ENCODE results near the gene PDE6B. TPM values are rescaled to one million over a fixed set of nuclear protein-coding genes. Genes with fewer than 3 reads are reported as not detected.

Gene PDE6B
- total and polyA plus RNA-seq, 9 donors: 1.4 to 7.5 (median 4.6) TPM

- H3K27ac ChIP-seq: no peak overlapping the region
- H3K36me3 ChIP-seq: no peaks in the 10 kb centered on the region
- 83 to 88% (median 85%) methylated on average over 17 of the region's 17 CpGs for WGBS, 3 donors
- no peak for DNase-seq
- intact Hi-C loops (cut with DNase I): no loop called here
- H3K27me3 ChIP-seq: no peaks in the 10 kb centered on the region
- no peaks in the 10 kb centered on the region for H3K9me3 ChIP-seq
- H3K4me1 ChIP-seq (ENCODE audit: insufficient read depth): no peaks in the 10 kb centered on the region
- TF ChIP-seq EP300 (IDR thresholded peaks at IDR 0.05): no peak
- no peak for TF ChIP-seq POLR2A (IDR thresholded peaks at IDR 0.05)
- TF ChIP-seq, protein P1, sequence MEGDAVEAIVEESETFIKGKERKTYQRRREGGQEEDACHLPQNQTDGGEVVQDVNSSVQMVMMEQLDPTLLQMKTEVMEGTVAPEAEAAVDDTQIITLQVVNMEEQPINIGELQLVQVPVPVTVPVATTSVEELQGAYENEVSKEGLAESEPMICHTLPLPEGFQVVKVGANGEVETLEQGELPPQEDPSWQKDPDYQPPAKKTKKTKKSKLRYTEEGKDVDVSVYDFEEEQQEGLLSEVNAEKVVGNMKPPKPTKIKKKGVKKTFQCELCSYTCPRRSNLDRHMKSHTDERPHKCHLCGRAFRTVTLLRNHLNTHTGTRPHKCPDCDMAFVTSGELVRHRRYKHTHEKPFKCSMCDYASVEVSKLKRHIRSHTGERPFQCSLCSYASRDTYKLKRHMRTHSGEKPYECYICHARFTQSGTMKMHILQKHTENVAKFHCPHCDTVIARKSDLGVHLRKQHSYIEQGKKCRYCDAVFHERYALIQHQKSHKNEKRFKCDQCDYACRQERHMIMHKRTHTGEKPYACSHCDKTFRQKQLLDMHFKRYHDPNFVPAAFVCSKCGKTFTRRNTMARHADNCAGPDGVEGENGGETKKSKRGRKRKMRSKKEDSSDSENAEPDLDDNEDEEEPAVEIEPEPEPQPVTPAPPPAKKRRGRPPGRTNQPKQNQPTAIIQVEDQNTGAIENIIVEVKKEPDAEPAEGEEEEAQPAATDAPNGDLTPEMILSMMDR (IDR thresholded peaks at IDR 0.05): no peak
- no peak overlapping the region for H3K4me3 ChIP-seq
Measured at GRCh38 chr4:654503-654845, 29.1 kb downstream of the PDE6B start.

DNA sequence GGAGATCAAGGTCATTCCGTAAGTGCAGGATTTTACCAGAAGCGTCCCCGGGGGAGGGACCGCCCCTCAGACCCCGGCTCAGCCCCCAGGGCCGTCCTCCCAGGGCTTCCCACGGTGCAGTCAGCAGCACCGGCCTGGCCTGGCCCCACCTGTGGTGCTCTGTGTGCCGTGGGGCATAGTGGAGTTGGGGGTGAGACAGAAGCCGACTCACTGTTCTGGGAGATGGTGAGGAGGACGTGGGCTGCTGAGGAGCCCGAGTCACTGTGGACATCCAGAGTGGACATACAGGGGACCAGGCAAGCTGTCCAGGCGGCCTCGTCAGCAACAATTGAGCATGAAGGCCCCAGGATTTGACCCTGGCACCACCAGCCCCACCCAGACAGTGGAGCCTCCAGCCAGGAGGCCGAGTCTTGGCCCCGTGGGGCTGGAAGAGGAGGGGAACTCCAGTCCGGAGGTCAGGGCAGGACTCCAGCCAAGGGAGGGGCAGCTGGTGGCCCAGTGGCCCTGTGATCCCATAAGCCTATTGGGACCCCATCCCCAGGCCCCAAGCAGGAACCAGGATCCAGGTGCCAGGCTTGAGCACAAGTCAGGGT is 29.6 kb downstream of the PDE6B start:
- H3K36me3 ChIP-seq: no peaks in the 10 kb centered on the region
- intact Hi-C loops (cut with DNase I): no loop called here
- TF ChIP-seq, protein P1 (IDR thresholded peaks at IDR 0.05): no peak
- no peak for TF ChIP-seq POLR2A (IDR thresholded peaks at IDR 0.05)
- no peak for TF ChIP-seq EP300 (IDR thresholded peaks at IDR 0.05)
- H3K4me1 ChIP-seq (ENCODE audit: insufficient read depth): no peaks in the 10 kb centered on the region
- H3K4me3 ChIP-seq: no peak overlapping the region
- WGBS, 3 donors: 15 to 30% (median 22%) methylated on average over 17 of the region's 17 CpGs
- no peaks in the 10 kb centered on the region for H3K9me3 ChIP-seq
- no peak for DNase-seq
- H3K27ac ChIP-seq: no peak overlapping the region
- H3K27me3 ChIP-seq: no peaks in the 10 kb centered on the region

DNA sequence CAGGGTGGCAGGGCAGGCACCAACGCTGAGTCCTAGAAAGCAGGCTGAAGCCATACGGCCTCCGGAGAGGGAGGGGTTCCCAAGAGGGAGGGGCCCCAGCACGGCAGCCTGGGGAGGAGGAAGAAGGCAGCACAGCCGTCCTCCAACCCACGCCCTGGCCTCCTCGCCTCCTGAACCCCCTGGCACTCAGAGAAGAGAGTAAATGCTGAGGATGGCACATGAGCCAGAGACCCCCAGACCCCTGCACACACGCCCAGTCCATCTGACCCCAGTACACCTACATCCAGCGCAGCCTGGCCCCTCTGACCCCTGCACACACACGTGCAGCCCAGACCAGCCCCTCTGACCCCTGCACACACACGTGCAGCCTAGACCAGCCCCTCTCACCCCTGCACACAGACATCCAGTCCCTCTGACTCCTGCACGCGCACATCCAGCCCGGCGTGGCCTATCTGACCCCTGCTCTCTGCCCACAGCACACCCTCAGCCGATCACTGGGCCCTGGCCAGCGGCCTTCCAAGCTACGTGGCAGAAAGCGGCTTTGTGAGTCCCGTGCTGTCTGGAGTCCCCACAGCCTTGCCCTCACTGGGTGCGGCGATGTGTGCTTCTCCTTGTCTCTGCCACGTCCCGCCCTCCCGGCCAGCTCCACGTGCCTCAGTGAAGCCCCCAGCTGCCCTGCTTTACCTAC is 30.2 kb downstream of the PDE6B start:
- Histone ChIP-seq H3K4me3 (no peak overlapping the region), H3K36me3 (no peaks in the 10 kb centered on the region), H3K27me3 (no peaks in the 10 kb centered on the region), H3K9me3 (no peaks in the 10 kb centered on the region), H3K27ac (no peak overlapping the region), H3K4me1 (ENCODE audit: insufficient read depth) (no peaks in the 10 kb centered on the region)
- intact Hi-C loops (cut with DNase I): no loop called here
- WGBS, 3 donors: 44 to 52% (median 51%) methylated on average over 26 of the region's 26 CpGs
- DNase-seq: no peak
- TF ChIP-seq, protein P1 (IDR thresholded peaks at IDR 0.05): no peak
- no peak for TF ChIP-seq EP300 (IDR thresholded peaks at IDR 0.05)
- TF ChIP-seq POLR2A (IDR thresholded peaks at IDR 0.05): no peak

GRCh38 chr4:656436-657337 is 31.3 kb downstream of the PDE6B start:
- H3K9me3 ChIP-seq: no peaks in the 10 kb centered on the region
- no peak for DNase-seq
- no peak overlapping the region for H3K27ac ChIP-seq
- H3K4me1 ChIP-seq (ENCODE audit: insufficient read depth): no peaks in the 10 kb centered on the region
- no peaks in the 10 kb centered on the region for H3K36me3 ChIP-seq
- intact Hi-C loops (cut with DNase I): no loop called here
- TF ChIP-seq, protein P1 (IDR thresholded peaks at IDR 0.05): no peak
- TF ChIP-seq EP300 (IDR thresholded peaks at IDR 0.05) (no peak), POLR2A (IDR thresholded peaks at IDR 0.05) (no peak)
- 46 to 59% (median 50%) methylated on average over 54 to 58 of the region's 58 CpGs for WGBS, 3 donors
- no peaks in the 10 kb centered on the region for H3K27me3 ChIP-seq
- no peak overlapping the region for H3K4me3 ChIP-seq

All from ovary (tissue), 9 donors.